AG20443 (cell line): ENCODE measurements around the gene WWTR1.

Experiments used
- DNase-seq: peaks from one replicate; pipeline ENCODE4 v3.0.0; 2012; ENCODE audit warnings: low spot score, mixed read lengths

The WWTR1 gene

GRCh38 chr3:149496891-149497290 lies 160.9 kb downstream of the WWTR1 start:
- DNase-seq = no peak

- DNase-seq = no peak
Observed at GRCh38 chr3:149495581-149496125, 162.2 kb downstream of the WWTR1 start.

- DNase-seq = peak; percentile 40
Observed at GRCh38 chr3:149494759-149495580, 162.9 kb downstream of the WWTR1 start.

- DNase-seq = peak; percentile 83
Observed at GRCh38 chr3:149494022-149494758, 163.6 kb downstream of the WWTR1 start.

- DNase-seq = no peak
Observed at GRCh38 chr3:149493315-149494021, 164.4 kb downstream of the WWTR1 start.

GRCh38 chr3:149490260-149490971 lies 167.4 kb downstream of the WWTR1 start:
- DNase-seq = no peak

- DNase-seq = peak; percentile 50
Observed at GRCh38 chr3:149489060-149489690, 168.7 kb downstream of the WWTR1 start.

- no peak for DNase-seq
Observed at GRCh38 chr3:149487598-149488197, 170.1 kb downstream of the WWTR1 start.

GRCh38 chr3:149486726-149487125 lies 171.1 kb downstream of the WWTR1 start:
- DNase-seq = no peak

GRCh38 chr3:149481491-149481890 lies 176.3 kb downstream of the WWTR1 start:
- no peak for DNase-seq

- DNase-seq = no peak
Observed at GRCh38 chr3:149481056-149481455, 176.8 kb downstream of the WWTR1 start.

GRCh38 chr3:149480326-149481017 lies 177.4 kb downstream of the WWTR1 start:
- DNase-seq = peak; percentile 86

- no peak for DNase-seq
Observed at GRCh38 chr3:149479621-149480325, 178.1 kb downstream of the WWTR1 start.

GRCh38 chr3:149476225-149476624 lies 181.6 kb downstream of the WWTR1 start:
- DNase-seq = no peak

GRCh38 chr3:149475451-149476060 lies 182.3 kb downstream of the WWTR1 start:
- no peak for DNase-seq

- no peak for DNase-seq
Observed at GRCh38 chr3:149474250-149474817, 183.5 kb downstream of the WWTR1 start, which contains the start of gene TM4SF4. Gene TM4SF4, plus strand, starts transcription at chr3:149474697. Its CDS starts 181 bp downstream, at chr3:149474878.

- DNase-seq = peak; percentile 79
Observed at GRCh38 chr3:149473357-149474249, 184.2 kb downstream of the WWTR1 start.
